IPS-15b (cell line): ENCODE results near the gene AGAP1.

Experiments
- H3K27me3 ChIP-seq: one replicate; pipeline ENCODE4 v1.6.1; 2013; ENCODE audit warnings: low read length; ENCODE audit not compliant: control insufficient read depth, insufficient read depth
- H3K36me3 ChIP-seq: one replicate; pipeline ENCODE4 v1.6.1; 2013; ENCODE audit warnings: low read length; ENCODE audit not compliant: control insufficient read depth, insufficient read depth
- H3K4me1 ChIP-seq: one replicate; pipeline ENCODE4 v1.6.1; 2013; ENCODE audit warnings: mild to moderate bottlenecking, low read length; ENCODE audit not compliant: control insufficient read depth, insufficient read depth
- H3K4me3 ChIP-seq: one replicate; pipeline ENCODE4 v1.5.1; 2013; ENCODE audit warnings: low read depth, low read length
- H3K9ac ChIP-seq: one replicate; pipeline ENCODE4 v1.6.1; 2013; ENCODE audit warnings: low read depth, mild to moderate bottlenecking, low read length
- H3K9me3 ChIP-seq: one replicate; pipeline ENCODE4 v1.6.1; 2013; ENCODE audit warnings: mild to moderate bottlenecking, low read length; ENCODE audit not compliant: control insufficient read depth, insufficient read depth

The AGAP1 gene

GRCh38 chr2:235911633-235912233, 417.9 kb downstream of the AGAP1 start:
- Histone ChIP-seq H3K4me3 (no peak overlapping the region), H3K4me1 (no peaks in the 10 kb centered on the region), H3K9me3 (no peaks in the 10 kb centered on the region), H3K36me3 (peaks cover 5% of the 10 kb centered on the region), H3K9ac (no peak overlapping the region), H3K27me3 (no peaks in the 10 kb centered on the region)

DNA sequence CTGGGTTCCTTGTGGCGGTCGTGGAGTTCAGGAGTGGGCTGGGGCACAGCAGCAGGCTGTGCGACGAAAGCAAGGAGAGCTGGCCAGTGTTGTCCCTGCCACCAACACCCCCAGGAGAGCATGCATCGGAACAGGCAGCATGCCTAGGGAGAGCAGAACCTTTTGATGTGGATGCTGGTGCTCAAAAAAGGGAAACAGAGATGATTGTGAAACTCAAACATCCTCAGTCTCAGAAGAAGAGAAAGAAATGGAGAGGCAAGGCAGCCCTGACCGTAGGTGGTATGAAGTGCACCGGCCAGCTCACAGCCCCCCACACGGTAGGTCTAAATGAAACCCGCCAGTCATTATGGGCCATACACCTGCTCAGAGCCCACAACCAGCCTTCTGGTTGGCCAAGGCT, 420.9 kb downstream of the AGAP1 start:
- Histone ChIP-seq H3K4me1 (no peaks in the 10 kb centered on the region), H3K9ac (no peak overlapping the region), H3K4me3 (no peak overlapping the region), H3K9me3 (no peaks in the 10 kb centered on the region), H3K36me3 (peaks cover 5% of the 10 kb centered on the region), H3K27me3 (no peaks in the 10 kb centered on the region)

GRCh38 chr2:235917506-235917905, 423.7 kb downstream of the AGAP1 start:
- H3K27me3 ChIP-seq, result no peaks in the 10 kb centered on the region
- peaks cover 2% of the 10 kb centered on the region for H3K4me1 ChIP-seq
- H3K4me3 ChIP-seq, result no peak overlapping the region

DNA sequence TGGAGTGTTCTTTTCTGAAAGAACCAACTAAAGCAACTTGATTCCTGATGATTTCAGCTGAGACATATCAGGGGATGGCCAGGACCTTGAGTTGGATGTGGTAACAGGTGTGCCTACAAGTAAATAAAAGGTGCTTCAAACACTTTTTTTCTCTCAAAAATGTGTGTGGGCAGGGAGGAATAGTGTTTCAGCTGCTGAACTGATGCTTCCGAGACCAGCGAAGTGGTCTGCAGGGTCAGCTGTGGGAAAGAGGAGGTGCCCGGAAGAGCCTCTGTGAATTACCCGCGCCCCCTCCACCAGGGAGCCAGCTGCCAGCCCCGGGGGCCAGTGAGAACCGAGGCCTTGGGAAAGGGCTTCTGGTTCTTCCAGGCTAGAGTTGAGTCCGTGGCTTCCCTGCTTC, 425.0 kb downstream of the AGAP1 start:
- Histone ChIP-seq H3K4me3 (no peak overlapping the region), H3K4me1 (peaks cover 2% of the 10 kb centered on the region), H3K9ac (no peak overlapping the region), H3K27me3 (no peaks in the 10 kb centered on the region), H3K36me3 (peaks cover 5% of the 10 kb centered on the region), H3K9me3 (no peaks in the 10 kb centered on the region)

More at GRCh38 chr2:235917506-235917905, 423.7 kb downstream of the AGAP1 start:
- Histone ChIP-seq H3K36me3 (peaks cover 5% of the 10 kb centered on the region), H3K9ac (no peak overlapping the region), H3K9me3 (no peaks in the 10 kb centered on the region)

DNA sequence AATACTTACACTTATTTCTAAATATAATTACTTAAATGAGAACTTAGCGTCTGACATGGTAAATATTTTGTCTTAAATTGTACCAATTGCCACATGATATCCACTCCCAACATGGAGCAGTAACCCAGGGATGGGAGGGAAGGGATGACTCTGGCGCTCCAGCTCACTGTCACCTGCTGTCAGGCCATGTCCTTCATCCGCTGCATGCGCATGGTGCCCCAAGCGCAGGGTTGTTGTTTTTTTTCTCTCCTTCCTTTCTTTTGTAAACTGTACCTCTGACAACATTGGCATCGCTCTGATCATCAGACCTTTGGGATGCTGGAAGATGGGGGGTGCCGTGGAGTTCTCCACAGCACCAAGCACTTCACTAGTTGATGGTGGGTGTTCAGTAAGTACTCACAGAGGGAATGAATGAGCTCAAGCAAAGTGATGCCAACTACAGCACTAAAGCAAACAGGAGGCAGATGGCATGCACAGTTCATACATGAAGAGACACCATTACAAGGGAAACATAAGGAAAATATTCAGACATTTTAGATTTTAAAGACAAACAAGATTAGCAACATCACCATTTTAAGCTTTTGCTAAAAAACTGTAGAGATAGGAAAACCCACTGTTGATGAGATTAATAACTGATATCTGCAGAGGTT, 426.5 kb downstream of the AGAP1 start:
- Histone ChIP-seq H3K27me3 (no peaks in the 10 kb centered on the region), H3K4me3 (no peak overlapping the region), H3K4me1 (peaks cover 2% of the 10 kb centered on the region), H3K9me3 (no peaks in the 10 kb centered on the region), H3K36me3 (no peaks in the 10 kb centered on the region), H3K9ac (no peak overlapping the region)

GRCh38 chr2:235921508-235922191, 427.8 kb downstream of the AGAP1 start:
- no peaks in the 10 kb centered on the region for H3K27me3 ChIP-seq
- no peaks in the 10 kb centered on the region for H3K9me3 ChIP-seq
- H3K36me3 ChIP-seq, result no peaks in the 10 kb centered on the region
- no peak overlapping the region for H3K4me3 ChIP-seq
- no peak overlapping the region for H3K9ac ChIP-seq
- peaks cover 2% of the 10 kb centered on the region for H3K4me1 ChIP-seq

GRCh38 chr2:235922839-235923238, 429.0 kb downstream of the AGAP1 start:
- Histone ChIP-seq H3K36me3 (no peaks in the 10 kb centered on the region), H3K4me3 (no peak overlapping the region), H3K9me3 (no peaks in the 10 kb centered on the region), H3K9ac (no peak overlapping the region), H3K27me3 (no peaks in the 10 kb centered on the region), H3K4me1 (peaks cover 2% of the 10 kb centered on the region)

- no peak overlapping the region for H3K4me3 ChIP-seq
- H3K27me3 ChIP-seq, result no peaks in the 10 kb centered on the region
- H3K36me3 ChIP-seq, result no peaks in the 10 kb centered on the region
- no peak overlapping the region for H3K9ac ChIP-seq
- H3K4me1 ChIP-seq, result peaks cover 2% of the 10 kb centered on the region
- no peaks in the 10 kb centered on the region for H3K9me3 ChIP-seq
Measured at GRCh38 chr2:235923859-235924674, 430.2 kb downstream of the AGAP1 start.

DNA sequence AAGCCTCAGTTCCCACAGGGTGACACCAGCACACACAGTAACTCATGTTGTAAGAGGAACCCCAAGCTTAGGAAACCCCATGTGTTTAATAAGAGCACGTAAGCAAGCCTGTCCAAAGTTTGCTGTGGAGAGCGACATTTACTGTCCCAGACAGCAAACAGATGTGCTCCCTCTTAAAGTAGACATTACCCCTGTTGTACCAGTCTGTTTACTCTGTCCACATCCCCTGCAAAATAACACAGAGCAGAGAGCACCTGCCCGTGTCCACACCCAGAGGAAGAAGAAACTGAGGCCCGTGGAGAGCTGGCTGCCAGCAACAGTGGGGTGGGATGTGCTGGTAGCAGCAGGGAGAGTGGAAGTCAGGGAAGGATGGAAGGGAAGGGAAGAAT, 430.8 kb downstream of the AGAP1 start:
- Histone ChIP-seq H3K27me3 (no peaks in the 10 kb centered on the region), H3K4me3 (no peak overlapping the region)

GRCh38 chr2:235925250-235925919, 431.5 kb downstream of the AGAP1 start:
- H3K4me1 ChIP-seq, result peaks cover 2% of the 10 kb centered on the region
- no peak overlapping the region for H3K9ac ChIP-seq
- H3K36me3 ChIP-seq, result no peaks in the 10 kb centered on the region
- no peak overlapping the region for H3K4me3 ChIP-seq
- H3K27me3 ChIP-seq, result no peaks in the 10 kb centered on the region
- H3K9me3 ChIP-seq, result no peaks in the 10 kb centered on the region

More for the DNA sequence above, 430.8 kb downstream of the AGAP1 start:
- H3K4me1 ChIP-seq, result peaks cover 2% of the 10 kb centered on the region
- H3K36me3 ChIP-seq, result no peaks in the 10 kb centered on the region
- H3K9me3 ChIP-seq, result no peaks in the 10 kb centered on the region
- H3K9ac ChIP-seq, result no peak overlapping the region

DNA sequence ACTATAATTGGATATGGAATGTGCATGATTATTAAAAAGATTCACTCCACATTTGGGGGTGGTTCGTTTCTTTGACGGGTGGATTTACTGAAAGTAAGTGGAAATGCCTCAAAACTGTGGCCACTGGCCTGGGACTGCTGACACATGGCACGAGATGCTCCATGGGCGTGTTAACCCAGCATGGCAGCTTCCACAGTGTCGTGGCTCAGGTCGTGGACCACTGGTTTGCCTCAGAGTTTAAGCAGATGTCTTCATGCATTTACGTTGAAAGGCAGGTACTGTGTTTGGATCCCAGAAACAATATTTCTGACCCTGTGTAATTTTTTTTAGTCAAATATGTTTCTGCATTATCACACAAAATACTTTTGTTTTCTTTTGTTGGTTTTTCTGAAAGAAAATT, 432.4 kb downstream of the AGAP1 start:
- Histone ChIP-seq H3K36me3 (no peaks in the 10 kb centered on the region), H3K4me1 (peaks cover 2% of the 10 kb centered on the region), H3K4me3 (no peak overlapping the region), H3K9me3 (no peaks in the 10 kb centered on the region), H3K27me3 (no peaks in the 10 kb centered on the region), H3K9ac (no peak overlapping the region)
